Pons (tissue), 1 donor: ENCODE measurements around the gene B4GALT5.
"Not testable (repeated sequence)": the region's sequence is repeated elsewhere in the genome, so short reads cannot be mapped to it uniquely, and the experiment has no call there.

Experiments used
- DNase-seq: peaks from one replicate; pipeline ENCODE4 v3.0.0-alpha.2; 2016; ENCODE audit warnings: low spot score

Gene B4GALT5

GRCh38 chr20:49679634-49680033, 34.0 kb downstream of the B4GALT5 start:
- no peak for DNase-seq

- DNase-seq: no peak
Measured at GRCh38 chr20:49677777-49678758, 35.6 kb downstream of the B4GALT5 start.

GRCh38 chr20:49676581-49677291, 36.9 kb downstream of the B4GALT5 start:
- DNase-seq: no peak

GRCh38 chr20:49675368-49676151, 38.1 kb downstream of the B4GALT5 start:
- no peak for DNase-seq

GRCh38 chr20:49674383-49675352, 39.0 kb downstream of the B4GALT5 start:
- DNase-seq: no peak

GRCh38 chr20:49672096-49672664, 41.5 kb downstream of the B4GALT5 start:
- no peak for DNase-seq

GRCh38 chr20:49671433-49671832, 42.2 kb downstream of the B4GALT5 start:
- no peak for DNase-seq

- no peak for DNase-seq
Measured at GRCh38 chr20:49669601-49670189, 44.0 kb downstream of the B4GALT5 start.

- DNase-seq: not testable (repeated sequence)
Measured at GRCh38 chr20:49668878-49669195, 44.8 kb downstream of the B4GALT5 start.

GRCh38 chr20:49668181-49668877, 45.3 kb downstream of the B4GALT5 start:
- DNase-seq: no peak

- no peak for DNase-seq
Measured at GRCh38 chr20:49666911-49667310, 46.8 kb downstream of the B4GALT5 start.

- no peak for DNase-seq
Measured at GRCh38 chr20:49665796-49666195, 47.9 kb downstream of the B4GALT5 start.

- DNase-seq: no peak
Measured at GRCh38 chr20:49664612-49665313, 48.9 kb downstream of the B4GALT5 start.

- no peak for DNase-seq
Measured at GRCh38 chr20:49663112-49663511, 50.6 kb downstream of the B4GALT5 start.

GRCh38 chr20:49661560-49662329, 51.9 kb downstream of the B4GALT5 start:
- DNase-seq: no peak

- DNase-seq: no peak
Measured at GRCh38 chr20:49660912-49661311, 52.8 kb downstream of the B4GALT5 start.

- DNase-seq: no peak
Measured at GRCh38 chr20:49659056-49659455, 54.6 kb downstream of the B4GALT5 start.

- no peak for DNase-seq
Measured at GRCh38 chr20:49658508-49658907, 55.2 kb downstream of the B4GALT5 start.
